HG03139 (cell line): ENCODE results near the gene TLCD3B.

Source experiments
- ATAC-seq: cut with Tn5 transposase; IDR thresholded peaks from one replicate; pipeline ENCODE4 v1.9.1; 2021; ENCODE audit not compliant: unreplicated experiment

The TLCD3B gene

DNA sequence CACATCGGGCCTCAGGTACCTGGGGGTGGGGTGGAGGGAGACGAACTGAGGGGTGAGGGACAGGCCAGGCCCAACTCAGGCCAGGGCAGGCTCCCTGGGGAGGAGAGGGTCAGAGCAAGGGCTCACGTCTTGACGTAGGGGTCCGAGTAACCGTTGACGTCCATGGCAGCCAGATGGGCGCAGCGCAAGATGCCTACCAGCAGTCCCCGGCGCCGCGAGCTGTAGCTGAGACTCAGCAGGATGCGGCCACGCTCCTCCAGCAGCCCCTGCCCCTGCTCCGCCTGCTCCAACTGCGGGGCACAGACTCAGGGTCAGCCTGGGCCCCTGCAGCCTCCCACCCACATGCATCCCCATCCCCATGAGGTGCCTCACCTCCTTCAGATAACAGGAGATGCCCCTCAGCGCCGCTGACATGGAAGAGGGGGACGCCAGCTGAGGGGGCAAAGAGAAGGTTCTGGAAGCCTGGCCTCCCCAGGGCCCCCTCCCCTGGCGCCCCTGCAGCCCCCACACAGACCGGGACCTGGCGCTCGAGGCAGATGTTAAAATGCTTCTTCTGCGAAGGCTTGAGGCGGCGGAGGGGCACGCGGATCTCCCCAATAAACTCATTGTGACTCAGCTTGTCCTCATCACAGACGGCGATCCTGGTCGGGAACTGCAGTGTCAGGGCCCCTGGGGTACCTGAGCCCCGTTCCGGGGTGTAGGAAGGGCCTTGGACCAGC, 24.3 kb downstream of the TLCD3B start:
- ATAC-seq = no peak

DNA sequence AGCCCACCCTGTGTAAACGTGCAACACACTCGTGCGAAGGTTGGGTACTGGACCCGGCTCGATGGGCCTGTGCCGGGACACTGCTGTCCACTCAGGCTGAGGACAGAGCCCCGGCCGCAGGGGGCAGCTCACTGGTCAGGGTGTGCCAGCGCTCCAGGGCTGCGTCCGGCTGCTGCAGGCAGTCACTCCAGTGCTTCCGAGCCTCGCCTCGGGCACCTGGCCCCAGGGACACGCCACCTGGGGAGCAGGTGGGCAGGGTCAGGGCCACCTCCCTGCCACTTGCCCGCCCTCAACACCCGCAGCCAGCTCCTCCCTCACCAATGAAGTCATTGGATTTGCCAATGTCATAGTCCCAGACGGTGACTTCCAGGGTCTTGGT, 25.0 kb downstream of the TLCD3B start:
- no peak for ATAC-seq

DNA sequence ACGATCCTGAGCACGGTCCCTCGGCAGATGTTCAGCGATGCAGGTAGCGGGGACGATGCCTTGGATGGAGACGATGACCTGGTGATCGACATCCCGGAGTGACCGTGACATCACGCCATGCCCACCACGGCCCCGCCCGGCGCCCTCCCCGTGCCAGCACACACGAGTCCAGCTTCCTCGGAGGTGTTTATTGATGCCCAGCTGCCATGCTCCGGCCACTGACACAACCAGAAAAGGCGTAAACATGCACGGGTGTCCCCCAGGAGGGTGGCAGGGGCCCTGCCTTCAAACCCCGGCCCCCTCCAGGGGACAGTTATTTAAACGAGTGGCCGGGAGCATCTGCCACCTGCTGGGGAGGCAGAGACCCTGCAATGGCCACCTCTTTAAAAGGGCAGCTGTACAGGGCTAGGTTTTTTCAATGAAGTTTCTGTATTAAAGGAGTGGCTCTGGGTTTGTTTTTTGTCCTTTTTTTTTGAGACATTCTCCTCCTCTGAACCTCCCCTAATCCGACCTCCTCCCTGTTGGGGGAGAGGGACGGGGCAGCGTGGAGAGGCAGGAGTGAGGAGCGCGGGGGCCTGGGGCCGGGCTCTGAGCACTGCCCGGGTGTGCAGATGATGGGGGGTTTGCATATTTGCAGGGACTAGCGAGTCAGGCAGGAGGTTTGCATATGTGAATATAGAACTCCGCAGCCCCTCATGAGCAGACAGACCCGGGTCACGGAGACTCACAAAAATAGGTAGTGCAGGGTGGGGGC, 25.6 kb downstream of the TLCD3B start:
- ATAC-seq = no peak

DNA sequence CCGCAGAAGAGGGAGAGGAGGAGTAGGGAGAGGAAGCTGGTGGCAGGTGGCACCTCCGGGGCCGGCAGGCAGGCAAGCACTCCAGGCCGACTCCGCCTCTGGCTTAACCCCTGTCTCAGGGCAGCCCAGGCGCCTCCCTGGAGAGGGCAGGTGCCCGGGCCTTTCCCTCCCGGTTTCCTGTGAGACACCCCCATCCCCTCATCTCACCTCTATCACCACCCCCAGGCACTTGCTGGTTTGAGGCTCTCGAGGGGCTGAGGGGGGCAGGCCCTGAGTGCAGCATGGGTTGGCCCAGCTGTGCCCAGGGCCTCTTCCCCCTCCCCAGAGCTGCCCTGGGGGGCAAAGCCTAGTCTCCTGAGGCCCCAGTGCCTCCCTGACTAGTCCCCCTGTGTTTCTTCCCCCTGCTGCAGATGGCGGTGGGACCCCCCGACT, 26.2 kb downstream of the TLCD3B start:
- no peak for ATAC-seq

DNA sequence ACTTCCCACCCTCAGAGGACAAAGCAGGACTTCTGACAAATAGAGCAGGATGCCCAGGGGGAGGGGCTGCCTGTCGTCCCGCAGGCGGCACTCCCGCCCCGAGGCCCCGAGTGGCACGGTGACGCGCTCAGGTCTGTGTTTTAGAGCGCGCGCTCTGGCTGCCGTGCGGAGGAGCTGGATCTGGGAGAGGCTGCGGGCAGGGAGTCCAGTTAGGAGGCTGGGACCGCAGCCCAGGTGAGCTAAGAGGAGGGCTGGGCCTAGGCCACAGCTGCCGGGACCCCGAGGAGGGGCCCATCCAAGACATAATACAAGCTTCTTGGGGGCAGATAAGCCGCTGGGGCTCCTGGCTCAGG, 26.7 kb downstream of the TLCD3B start:
- ATAC-seq = no peak

DNA sequence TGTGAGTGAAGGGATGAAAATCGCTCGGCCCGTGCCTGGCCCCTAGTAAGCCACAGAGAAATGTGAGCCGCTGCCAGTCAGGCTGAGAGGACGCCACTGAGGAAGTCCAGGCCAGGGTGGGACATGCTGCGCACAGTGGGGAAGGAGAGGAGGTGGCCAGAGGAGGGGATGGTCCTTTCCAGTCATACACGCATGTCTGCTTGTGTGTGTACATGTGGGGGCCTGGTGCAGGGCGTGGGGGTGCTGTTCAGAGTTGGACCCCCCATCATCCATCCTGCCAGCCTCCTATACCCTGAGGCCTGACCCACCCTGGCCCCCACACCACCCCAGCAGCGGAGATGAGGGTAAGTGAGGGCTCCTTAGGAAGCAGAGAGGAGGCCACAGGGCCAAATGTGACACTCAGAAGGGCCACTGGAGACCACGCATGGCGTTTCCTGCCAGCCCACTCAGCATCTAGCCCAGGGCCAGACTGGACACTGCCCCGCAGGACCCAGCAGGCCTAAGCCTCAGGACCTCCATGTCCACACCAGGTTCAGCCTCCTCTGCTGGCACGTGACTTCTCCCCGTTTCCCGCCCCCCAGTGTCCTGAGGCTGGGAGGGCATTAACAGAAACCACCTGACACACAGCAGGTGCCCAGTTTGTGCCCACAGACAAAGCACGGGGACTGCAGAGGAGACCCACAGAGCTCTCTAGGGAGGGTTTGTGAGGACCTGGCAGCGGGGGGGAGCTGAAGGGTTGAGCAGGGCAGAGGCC, 27.2 kb downstream of the TLCD3B start:
- no peak for ATAC-seq

DNA sequence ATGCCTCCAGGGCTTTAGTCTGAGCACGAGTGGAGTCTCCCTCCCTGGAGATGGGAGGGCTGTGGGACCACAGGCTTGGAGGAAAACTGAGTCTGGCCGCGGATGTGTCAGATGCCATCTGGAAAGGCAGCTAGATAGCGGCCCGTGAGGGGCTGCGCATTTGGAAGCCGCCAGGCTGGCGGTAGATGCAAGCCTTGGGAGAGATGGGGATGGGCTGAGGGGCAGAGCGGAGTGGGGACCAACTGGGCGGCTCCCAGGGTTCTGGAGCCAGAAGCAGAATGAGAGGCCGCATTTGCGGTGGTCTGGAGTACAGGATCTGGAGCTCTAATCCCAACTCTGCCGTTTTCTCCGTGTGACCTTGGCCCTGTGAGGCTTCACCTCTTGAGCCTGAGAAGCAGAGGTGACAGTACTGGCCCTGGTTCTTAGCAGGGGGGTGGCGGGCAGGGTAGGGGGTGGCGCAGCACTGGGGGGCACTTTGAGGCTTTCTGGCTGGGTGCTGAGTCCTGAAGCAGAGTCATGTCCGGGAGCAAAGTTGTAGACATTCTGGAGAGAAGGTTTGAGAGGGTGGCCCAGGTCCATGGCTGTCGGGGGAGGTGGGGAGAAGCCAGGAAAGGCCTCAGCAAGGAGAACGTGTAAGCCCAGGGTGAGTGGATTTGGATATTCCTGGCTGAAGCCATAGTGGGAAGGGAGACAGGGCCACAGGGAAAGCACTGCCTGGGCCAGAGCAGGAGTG, 28.3 kb downstream of the TLCD3B start:
- ATAC-seq = no peak

DNA sequence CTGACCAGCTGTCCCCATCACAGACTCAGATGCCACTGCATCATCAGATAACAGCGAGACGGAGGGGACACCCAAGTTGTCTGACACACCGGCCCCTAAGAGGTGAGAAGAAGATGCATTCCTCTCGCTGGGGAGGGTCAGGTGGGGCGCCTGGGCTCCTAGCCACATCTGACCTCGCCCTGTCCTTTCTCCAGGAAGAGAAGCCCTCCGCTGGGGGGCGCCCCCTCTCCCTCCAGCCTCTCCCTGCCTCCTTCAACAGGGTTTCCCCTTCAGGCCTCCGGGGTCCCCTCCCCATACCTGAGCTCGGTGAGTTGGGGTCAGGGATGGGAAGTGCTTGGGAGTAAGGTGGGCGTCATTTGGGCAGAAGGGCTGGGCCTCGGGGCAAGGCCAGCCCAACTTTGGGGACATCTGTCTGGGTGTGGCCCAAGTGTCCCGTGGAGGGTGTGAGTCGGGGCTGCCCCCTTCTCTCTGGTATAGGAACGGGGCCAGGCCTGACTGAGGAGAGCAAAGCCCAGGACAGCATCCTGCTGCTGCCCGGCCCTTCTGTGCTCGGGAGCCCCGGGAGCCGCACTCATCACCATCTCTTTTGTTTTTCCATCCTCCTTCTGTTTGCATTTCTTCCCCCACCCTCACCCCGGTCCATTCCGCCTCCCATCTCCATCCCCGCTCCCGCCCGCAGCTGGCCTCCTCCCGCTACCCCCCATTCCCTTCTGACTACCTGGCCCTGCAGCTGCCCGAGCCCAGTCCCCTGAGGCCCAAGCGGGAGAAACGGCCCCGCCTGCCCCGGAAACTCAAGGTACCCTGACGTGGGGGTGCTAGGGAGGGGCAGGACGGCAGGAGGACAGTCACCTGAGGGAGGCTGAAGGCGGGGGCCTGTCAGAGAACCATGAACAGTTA, 30.1 kb downstream of the TLCD3B start:
- ATAC-seq = no peak

DNA sequence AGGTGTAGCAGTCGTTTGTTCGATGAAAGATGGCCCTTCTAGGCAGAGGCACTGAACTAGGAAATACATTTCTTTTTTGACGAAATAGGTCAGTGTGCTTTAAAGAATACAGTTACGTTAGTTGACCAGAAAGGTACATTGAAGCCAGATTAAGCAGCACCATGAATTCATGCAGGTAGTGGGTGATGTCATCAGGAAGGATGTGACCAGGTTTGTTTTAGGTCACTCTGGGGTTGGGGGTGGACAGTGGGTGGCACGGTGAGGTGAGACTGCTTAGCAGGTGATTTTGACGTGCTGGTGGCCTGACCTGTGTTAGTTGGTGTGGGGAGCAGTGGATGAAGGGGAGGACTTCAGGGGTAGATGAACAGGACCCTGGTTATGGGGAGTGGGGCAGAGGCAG, 31.5 kb downstream of the TLCD3B start:
- no peak for ATAC-seq

DNA sequence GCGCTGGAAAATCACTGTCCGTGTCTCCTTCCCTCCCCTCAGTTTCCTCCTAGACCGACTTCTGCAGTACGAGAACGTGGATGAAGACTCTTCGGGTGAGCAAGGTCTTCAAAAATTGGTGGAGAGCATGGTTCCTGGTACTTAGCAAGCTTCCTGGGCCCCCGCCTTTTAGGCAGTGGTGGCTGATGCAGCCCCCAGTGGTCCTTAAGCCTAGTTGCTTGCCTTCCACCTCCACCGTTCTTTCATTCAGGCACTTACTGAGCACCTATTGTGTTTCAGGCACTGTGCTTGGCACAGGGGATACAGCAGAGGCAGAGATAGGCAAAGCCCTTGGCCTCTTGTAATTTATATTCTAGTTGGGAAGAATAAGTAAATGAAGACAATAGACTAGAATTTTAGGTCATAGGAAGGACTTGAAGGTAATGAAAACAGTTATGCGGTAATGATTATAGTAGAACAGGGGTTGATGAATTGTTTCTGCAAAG, 34.3 kb downstream of the TLCD3B start:
- ATAC-seq = no peak

DNA sequence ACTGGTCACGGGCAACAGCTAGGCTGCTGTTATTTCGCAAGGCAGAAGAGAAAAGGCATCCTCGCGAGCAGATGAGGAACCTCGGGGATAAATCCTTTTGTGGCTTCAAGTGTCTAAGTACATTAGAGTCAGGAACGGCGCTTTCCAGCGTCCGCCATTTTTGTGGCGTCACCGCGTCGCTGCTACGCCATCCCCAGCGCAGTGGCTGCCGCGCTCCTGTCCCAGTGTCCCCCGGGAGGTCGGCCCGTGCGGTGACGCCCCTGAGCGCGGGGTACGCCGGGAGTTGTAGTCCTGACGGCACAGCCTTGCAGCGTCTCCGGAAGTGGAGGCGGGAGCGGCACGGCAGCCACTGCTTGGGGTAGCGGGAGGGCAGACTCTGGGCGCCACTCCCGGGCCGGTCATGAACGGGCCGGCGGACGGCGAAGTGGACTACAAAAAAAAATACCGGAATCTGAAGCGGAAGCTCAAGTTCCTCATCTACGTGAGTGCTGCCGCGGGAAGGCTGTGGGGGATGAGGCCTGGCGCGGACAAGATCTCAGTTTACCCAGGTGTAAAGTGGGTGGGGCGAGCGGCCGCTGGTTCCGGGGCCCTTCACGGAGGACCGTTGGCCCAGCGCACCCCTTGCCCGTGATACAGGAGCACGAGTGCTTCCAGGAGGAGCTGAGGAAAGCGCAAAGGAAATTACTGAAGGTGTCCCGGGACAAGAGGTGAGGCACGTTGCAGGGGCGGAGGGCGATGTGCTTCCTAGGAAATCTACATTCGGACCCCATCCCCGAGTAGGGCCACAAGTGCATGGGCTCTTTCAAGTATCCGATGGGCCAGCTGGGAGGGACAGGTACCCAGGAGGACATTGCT, 34.9 kb downstream of the TLCD3B start, which contains the start of gene INO80E:
INO80E (plus strand) TSS at position 331 of the 855 bp plus-strand sequence; CDS start at position 401, 70 bp downstream.
- ATAC-seq = peak; percentile 79

DNA sequence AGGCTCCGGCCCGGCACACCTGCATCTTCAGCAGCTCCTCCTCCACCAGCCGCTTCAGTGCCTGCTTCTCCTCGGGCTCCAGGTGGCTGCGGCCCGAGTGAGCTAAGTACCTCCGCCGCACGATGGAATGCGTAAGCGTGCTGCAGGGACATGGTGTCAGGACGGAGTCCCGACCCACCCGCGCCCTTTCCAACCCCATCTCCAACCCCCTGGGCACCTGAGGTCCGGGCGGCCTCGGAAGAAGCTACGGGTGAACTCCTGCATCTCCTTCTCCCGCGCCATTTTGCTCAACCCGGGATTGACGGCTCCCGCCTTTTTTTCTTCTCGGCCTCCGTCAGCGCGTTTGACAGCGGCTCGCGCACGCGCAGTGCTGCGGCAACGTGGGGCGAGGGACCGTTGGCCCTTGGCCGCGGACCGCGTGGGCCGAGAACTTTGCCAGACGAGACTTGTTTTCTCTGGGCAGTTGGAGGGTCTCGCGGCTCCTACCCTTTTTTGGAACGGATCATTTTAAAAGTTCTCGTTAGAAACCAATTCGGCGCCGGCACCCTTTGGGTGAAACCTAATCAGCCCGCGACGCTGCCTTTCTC, 35.7 kb downstream of the TLCD3B start, which contains the start of gene HIRIP3:
HIRIP3 (minus strand) TSS at position 294 of the 587 bp plus-strand sequence; CDS start at position 282, 12 bp downstream.
- peak; percentile 38 for ATAC-seq

DNA sequence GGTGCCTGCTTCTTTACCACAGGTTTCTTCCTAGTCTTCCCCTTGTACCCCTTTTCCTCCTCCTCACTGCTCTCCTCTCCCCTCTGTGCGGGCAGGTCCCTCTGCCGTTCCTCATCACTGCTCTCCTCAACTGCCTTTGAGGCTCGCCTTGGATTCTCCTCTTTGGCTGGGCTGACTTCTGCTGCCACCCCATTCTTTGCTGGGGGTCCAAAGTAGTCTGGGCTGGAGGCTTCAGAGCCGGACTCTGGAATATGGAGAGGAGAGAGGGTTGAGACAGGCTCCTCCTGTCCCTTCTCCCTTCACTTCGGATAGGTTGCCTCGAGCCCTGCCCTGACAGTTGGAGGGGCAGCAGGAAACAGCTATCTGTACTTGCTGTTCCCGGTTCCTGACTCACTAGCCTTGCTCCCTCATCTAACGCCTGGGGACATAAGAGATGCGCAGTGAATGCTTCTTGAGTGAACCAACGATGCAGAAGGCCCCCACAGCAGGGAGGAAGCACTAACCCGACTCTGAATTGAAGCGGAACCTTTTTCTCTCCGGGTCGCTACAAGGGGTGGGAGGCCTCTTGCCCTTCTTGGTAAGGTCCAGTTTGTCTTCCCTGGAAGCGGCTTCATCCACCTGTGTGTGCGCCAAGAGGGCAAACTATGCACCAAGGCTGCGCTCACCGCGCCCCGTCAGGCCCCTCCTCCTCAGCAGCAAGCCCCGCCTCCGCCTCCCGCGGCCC, 36.3 kb downstream of the TLCD3B start:
- peak; percentile 31 for ATAC-seq

DNA sequence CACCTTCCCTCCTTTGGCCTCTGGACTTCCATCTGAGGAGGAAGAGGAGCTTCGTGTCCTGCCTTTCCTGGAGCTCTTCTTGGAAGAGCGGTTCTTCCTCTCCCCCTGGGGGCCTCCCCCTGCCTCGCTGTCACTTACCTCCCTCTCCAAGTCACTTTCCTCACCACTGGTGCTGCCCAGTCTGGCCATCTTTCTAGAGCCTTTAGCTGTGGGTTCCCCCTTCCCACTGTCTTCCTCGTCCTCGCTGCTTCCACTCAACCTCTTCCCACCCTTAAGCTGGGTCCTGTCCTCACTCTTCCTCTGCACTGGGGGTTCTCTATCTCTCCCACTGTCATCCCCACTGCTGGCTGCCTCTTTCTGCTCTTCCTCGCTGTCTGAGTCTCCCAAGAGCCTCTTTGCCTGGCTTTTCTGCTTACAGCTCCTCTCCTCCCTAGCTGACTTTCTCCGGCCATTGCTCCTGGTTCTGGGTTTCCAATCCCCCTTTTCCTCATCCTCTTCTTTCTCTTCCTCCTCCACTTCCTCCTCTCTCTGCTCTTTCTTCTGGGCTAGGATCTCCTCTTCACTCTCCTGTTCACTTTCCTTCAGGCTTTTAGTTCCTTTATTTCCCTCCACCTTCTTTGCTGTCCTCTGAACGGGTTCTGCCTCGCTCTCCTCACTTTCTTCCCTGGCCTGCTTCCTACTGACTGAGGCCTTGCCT, 37.0 kb downstream of the TLCD3B start:
- ATAC-seq = no peak

DNA sequence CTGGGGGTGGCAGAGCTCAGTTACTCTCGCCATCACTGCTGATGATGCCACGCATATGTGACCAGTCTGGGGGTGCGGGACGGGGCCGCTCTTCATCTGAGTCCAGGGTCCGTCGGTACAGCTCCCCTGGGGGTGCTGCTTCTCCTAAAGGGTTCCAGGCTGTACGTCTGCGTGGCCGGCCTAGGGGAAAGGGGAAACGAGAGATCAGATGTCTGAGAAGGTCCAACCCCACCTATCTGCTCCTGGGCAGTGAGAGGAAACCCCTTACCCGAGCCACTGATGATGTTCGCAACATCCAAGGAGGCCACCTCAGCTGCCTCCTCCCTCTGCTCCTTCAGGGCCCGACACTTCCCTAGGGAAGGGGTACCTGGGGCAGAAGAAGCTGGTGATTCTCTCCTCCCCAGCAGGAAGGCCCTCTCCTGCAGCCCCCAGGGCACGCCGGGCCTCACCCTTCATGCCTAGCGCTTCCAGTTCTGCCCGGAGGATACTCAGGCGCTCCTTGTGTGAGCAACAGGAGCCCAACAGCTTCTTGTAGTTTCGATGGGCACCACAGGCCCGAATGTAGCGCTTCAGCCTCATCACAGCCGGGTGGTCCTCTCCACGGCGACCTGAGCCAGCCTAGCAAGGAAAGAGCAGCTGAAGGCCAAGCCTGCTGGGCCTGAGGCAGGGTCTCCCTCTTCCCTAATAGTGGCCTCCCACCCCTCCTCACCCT, 37.7 kb downstream of the TLCD3B start:
- ATAC-seq = no peak

DNA sequence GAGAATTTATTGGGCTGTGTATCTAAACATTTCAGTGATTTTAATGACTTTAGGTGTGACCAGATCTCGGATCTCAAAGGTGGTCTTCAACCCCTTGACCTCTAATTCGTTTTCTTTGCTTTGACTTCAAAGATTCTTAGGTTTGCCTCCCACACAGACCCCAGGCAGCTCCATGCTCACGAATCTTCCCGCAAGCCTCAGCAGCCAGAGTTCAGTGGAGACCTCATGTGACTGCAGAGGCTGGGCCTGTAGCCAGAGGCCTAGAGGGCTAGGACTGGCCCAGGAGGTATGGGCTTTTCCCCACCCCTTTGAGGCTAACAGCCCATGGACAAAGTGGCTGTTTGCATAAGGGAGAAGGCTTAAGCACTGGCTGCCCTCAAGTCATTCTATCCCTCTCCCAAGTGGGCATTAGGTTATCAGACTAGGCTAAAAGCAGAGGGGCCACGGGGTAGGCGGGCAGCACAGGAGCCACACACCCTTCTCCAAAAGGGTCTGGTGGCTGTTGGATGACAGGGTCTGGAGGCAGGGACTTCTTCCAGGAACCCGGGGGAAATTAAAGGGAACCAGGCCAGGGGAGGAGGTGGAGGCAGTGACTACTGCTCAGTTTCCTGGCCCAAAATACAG, 38.6 kb downstream of the TLCD3B start:
- ATAC-seq = no peak
